Measurements from ENCODE around the gene ME3. TPM values are rescaled to one million over a fixed set of nuclear protein-coding genes. Genes with fewer than 3 reads are reported as not detected.

The ME3 gene
- total RNA-seq, 4 donors from 2014 or later = 15.9 to 94.9 (median 51.3) TPM

DNA sequence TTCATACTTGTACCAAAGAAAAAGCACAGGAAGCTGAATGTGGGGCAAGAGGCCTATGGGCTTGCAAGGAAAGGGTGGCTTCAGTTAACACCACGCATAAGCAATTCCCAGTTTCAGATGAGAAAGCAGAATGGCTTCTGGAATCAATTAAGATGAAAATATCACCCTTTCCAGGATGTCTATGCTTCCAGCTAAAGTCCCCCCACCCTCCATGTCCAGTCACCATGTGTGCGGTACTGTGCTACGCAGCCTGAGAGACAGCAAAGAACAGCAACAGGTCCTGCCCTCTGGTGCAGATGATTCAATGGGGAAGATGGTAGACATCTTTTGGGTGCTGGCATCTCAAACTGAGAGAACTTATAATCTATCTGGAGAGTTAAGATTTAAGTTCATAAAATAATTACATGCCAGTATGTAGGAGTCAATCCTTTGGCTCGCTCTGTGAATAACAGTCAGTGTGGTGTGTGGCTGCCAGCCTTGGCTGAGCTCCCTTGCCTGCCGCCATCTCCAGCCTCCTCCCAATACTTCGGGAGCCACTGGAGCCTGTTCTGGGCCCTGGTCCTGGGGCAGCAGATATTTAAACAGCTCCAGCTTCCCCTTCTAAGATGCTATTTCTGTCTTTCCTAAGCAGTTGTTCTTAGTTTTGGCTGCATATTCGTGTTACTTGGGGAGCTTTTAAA lies 44.5 kb downstream of the ME3 start:
- H3K4me1 ChIP-seq = no peaks in the 10 kb centered on the region
- H3K36me3 ChIP-seq = no peaks in the 10 kb centered on the region
- no peak overlapping the region for H3K4me3 ChIP-seq
- no peak for TF ChIP-seq POLR2A (IDR thresholded peaks at IDR 0.05)
- TF ChIP-seq, protein P1, sequence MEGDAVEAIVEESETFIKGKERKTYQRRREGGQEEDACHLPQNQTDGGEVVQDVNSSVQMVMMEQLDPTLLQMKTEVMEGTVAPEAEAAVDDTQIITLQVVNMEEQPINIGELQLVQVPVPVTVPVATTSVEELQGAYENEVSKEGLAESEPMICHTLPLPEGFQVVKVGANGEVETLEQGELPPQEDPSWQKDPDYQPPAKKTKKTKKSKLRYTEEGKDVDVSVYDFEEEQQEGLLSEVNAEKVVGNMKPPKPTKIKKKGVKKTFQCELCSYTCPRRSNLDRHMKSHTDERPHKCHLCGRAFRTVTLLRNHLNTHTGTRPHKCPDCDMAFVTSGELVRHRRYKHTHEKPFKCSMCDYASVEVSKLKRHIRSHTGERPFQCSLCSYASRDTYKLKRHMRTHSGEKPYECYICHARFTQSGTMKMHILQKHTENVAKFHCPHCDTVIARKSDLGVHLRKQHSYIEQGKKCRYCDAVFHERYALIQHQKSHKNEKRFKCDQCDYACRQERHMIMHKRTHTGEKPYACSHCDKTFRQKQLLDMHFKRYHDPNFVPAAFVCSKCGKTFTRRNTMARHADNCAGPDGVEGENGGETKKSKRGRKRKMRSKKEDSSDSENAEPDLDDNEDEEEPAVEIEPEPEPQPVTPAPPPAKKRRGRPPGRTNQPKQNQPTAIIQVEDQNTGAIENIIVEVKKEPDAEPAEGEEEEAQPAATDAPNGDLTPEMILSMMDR (IDR thresholded peaks at IDR 0.05) = no peak
- H3K27me3 ChIP-seq = no peaks in the 10 kb centered on the region
- H3K27ac ChIP-seq = peak overlapping the region in 1 of 4 donors; percentile 40
- no peak for DNase-seq
- no peaks in the 10 kb centered on the region for H3K9me3 ChIP-seq

DNA sequence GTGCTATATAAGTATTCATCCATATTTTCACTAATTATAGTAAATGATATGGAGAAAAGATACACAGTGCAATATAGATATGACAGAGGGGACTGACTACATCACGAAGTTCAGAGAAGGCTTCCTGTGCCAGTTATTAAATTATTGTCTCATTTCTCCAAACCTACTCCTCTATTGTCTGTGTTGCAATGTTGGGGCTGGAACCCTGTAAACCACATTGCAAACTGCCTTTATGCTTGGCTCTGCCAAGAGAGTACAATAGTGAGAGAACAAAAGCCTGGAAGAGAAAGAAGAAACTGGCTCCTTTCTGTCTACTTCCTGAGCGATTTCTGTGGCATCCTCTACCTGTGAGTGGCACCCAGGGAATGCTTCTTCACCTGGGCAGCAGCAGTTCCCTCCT lies 46.4 kb downstream of the ME3 start:
- Histone ChIP-seq H3K27ac (no peak overlapping the region), H3K27me3 (no peaks in the 10 kb centered on the region), H3K9me3 (no peaks in the 10 kb centered on the region), H3K4me1 (no peaks in the 10 kb centered on the region), H3K4me3 (no peak overlapping the region), H3K36me3 (no peaks in the 10 kb centered on the region)
- TF ChIP-seq, protein P1 (IDR thresholded peaks at IDR 0.05) = no peak
- no peak for TF ChIP-seq POLR2A (IDR thresholded peaks at IDR 0.05)
- DNase-seq = no peak

DNA sequence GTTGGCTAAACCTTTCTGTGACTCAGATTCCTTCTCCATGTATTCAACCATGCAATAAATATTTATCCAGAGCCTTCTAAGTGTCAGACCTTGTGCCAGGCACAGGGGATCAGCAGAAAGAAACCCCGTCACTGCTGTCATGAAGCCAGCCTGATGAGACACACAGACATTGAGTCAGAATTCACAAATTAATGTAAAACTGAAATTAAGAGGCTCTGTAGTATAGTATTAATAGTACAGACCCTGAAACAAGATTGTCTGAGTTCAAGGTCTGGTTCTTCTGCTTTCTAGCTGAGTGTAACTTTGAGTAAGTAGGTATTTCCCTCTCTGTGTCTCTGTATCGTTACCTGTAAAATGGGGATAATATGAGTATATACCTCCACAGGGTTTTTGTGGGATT lies 46.9 kb downstream of the ME3 start:
- H3K9me3 ChIP-seq = no peaks in the 10 kb centered on the region
- no peak for TF ChIP-seq POLR2A (IDR thresholded peaks at IDR 0.05)
- TF ChIP-seq, protein P1 (IDR thresholded peaks at IDR 0.05) = no peak
- H3K27ac ChIP-seq = no peak overlapping the region
- H3K4me3 ChIP-seq = no peak overlapping the region
- H3K36me3 ChIP-seq = no peaks in the 10 kb centered on the region
- no peak for DNase-seq
- no peaks in the 10 kb centered on the region for H3K27me3 ChIP-seq
- H3K4me1 ChIP-seq = no peaks in the 10 kb centered on the region

DNA sequence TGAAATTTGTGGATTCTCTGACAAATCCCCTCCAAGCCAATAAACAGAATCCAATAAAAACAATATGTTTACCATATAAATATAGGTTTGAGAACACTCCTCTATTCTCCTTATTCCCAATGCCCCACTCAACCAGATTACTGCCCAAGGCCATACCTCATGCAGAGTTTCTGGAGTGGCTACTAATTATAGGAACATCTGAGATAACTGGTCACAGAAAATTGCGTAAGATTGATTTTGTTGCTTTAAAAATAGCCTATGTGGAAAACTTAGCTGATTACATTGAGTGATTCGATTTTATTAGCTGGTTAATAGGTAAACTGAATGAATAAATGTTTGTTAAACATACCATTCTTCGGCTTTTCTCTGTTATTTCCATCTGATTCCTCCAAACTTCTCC lies 48.0 kb downstream of the ME3 start:
- H3K9me3 ChIP-seq = no peaks in the 10 kb centered on the region
- no peak for DNase-seq
- no peaks in the 10 kb centered on the region for H3K4me1 ChIP-seq
- no peaks in the 10 kb centered on the region for H3K27me3 ChIP-seq
- no peaks in the 10 kb centered on the region for H3K36me3 ChIP-seq
- TF ChIP-seq, protein P1 (IDR thresholded peaks at IDR 0.05) = no peak
- TF ChIP-seq POLR2A (IDR thresholded peaks at IDR 0.05) = no peak
- no peak overlapping the region for H3K27ac ChIP-seq
- no peak overlapping the region for H3K4me3 ChIP-seq

DNA sequence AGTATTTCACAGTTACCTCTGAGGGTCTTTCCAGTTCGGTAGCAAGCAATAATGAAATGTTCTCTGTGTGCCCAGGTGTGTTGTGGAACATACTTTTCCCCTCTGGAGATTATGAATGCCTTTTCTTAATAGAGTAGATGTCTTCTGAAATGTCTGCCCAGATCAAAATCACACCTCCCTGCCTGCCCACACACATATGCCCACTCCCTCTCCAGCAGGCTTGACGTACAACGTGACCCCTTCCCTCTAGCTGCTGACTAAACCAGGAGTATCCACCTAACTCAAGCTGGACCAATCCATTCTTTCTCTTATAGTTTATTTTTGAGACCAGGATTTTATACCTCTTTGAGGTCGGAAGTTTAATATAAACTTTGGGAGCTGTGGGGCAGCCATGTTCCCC lies 48.7 kb downstream of the ME3 start:
- no peak overlapping the region for H3K27ac ChIP-seq
- no peak overlapping the region for H3K4me3 ChIP-seq
- no peaks in the 10 kb centered on the region for H3K4me1 ChIP-seq
- H3K9me3 ChIP-seq = no peaks in the 10 kb centered on the region
- no peak for DNase-seq
- H3K36me3 ChIP-seq = no peaks in the 10 kb centered on the region
- TF ChIP-seq POLR2A (IDR thresholded peaks at IDR 0.05) = no peak
- TF ChIP-seq, protein P1 (IDR thresholded peaks at IDR 0.05) = no peak
- H3K27me3 ChIP-seq = no peaks in the 10 kb centered on the region

Measured in Peyer's patch (tissue), 4 donors.